HG03460 (cell line): ENCODE results near the gene GOLGA8F.
"Not testable (repeated sequence)": the region's sequence is repeated elsewhere in the genome, so short reads cannot be mapped to it uniquely, and the experiment has no call there.

Experiments
- ATAC-seq: cut with Tn5 transposase; IDR thresholded peaks from one replicate; pipeline ENCODE4 v1.9.1; 2021; ENCODE audit not compliant: unreplicated experiment

Gene GOLGA8F

GRCh38 chr15:28378364-28378763 lies at the start of gene GOLGA8F:
GOLGA8F (plus strand) TSS chr15:28378664; CDS start chr15:28378762, 98 bp downstream.
- ATAC-seq = not testable (repeated sequence)

- ATAC-seq = not testable (repeated sequence)
Observed at GRCh38 chr15:28357984-28358383, 20.5 kb upstream of the GOLGA8F start, which contains the start of gene GOLGA6L24. GOLGA6L24 (minus strand) TSS chr15:28358084; CDS start chr15:28358023, 61 bp downstream.

- not testable (repeated sequence) for ATAC-seq
Observed at GRCh38 chr15:28365502-28365901, 13.0 kb upstream of the GOLGA8F start.

GRCh38 chr15:28380053-28380452 lies 1.6 kb downstream of the GOLGA8F start:
- not testable (repeated sequence) for ATAC-seq

- not testable (repeated sequence) for ATAC-seq
Observed at GRCh38 chr15:28396022-28396421, 17.6 kb downstream of the GOLGA8F start.

- not testable (repeated sequence) for ATAC-seq
Observed at GRCh38 chr15:28402774-28403435, 24.4 kb downstream of the GOLGA8F start.

GRCh38 chr15:28420470-28420869 lies 42.0 kb downstream of the GOLGA8F start:
- ATAC-seq = not testable (repeated sequence)

- not testable (repeated sequence) for ATAC-seq
Observed at GRCh38 chr15:28435594-28435993, 57.1 kb downstream of the GOLGA8F start.
